ENCODE measurements around the gene PRXL2A.
"Not testable (repeated sequence)": the region's sequence is repeated elsewhere in the genome, so short reads cannot be mapped to it uniquely, and the experiment has no call there.

The PRXL2A gene

DNA sequence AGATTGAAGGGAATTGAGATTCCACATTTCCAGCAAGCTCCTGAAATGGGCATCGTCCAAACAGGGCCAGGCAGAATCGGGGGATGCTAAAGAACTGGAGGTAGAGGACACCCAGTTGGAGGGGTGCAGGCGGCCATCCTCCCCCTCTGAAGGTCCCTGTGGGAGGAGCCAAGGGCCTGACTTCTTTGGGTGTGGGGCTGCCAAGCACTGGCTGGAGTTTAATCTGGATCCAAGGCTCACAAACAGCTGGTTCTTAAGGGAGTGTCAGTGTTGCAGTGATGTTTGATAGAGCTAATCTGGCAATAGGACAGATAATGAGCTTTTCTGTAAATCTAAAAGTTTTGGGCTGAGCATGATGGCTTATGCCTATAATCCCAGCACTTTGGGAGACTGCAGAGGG, 66.6 kb downstream of the PRXL2A start:
- no peak for DNase-seq (ENCODE audit: low read depth in 2 of 2)

DNA sequence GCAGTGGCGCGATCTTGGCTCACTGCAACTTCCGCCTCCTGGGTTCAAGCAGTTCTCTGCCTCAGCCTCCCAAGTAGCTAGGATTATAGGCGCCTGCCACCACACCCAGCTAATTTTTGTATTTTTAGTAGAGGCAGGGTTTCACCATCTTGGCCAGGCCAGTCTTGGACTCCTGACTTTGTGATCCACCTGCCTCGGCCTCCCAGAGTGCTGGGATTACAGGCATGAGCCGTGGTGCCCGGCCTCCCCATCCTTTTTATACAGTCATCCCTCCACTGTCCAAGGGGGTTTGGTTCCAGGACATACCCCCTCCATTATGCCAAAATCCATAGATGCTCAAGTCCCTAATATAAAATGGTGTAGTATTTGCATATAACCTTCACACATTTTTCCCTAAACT, 67.3 kb downstream of the PRXL2A start:
- DNase-seq (ENCODE audit: low read depth in 2 of 2) = not testable (repeated sequence)

DNA sequence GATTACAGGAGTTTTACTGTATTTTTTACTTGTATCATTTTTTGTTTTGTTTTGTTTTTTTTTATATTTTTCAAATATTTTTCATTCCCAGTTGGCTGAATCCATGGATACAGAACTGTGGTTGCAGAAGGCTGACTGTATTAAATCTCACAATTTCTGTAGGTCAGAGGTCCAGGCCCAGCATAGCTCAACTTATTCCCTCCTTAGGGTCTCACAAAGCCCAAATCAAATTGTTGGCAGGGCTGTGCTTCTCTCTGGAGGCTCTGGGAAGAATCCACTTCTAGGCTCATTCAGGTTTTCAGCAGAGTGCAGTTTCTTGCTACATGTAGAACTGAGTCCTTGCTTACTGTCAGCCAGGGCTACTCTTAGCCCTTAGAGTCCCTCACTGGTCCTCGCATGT, 68.3 kb downstream of the PRXL2A start:
- DNase-seq (ENCODE audit: low read depth in 2 of 2) = no peak

DNA sequence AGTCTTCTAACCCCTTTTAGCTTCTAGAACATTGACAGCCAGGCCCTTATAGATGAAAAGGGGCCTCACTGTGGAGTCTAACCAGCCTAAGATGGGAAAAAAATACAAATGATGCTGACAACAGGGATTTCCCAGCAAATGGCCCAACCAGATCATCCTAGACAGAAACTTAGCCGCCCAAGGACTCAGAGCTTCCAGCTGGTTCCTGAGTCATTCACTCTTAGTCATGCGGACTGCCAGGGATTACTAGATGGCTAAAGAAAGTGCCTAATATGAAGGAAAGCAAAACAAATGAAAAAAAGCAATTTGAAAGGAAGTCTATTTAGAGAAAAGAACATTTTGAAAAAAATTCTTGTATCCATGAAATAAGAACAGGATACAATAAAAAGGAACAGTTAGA, 69.5 kb downstream of the PRXL2A start:
- DNase-seq (ENCODE audit: low read depth in 2 of 2) = no peak

DNA sequence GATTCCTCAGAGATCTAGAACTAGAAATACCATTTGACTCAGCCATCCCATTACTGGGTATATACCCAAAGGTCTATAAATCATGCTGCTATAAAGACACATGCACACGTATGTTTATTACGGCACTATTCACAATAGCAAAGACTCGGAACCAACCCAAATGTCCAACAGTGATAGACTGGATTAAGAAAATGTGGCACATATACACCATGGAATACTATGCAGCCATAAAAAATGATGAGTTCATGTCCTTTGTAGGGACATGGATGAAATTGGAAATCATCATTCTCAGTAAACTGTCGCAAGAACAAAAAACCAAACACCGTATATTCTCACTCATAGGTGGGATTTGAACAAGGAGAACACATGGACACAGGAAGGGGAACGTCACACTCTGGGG, 72.0 kb downstream of the PRXL2A start:
- DNase-seq (ENCODE audit: low read depth in 2 of 2) = not testable (repeated sequence)

DNA sequence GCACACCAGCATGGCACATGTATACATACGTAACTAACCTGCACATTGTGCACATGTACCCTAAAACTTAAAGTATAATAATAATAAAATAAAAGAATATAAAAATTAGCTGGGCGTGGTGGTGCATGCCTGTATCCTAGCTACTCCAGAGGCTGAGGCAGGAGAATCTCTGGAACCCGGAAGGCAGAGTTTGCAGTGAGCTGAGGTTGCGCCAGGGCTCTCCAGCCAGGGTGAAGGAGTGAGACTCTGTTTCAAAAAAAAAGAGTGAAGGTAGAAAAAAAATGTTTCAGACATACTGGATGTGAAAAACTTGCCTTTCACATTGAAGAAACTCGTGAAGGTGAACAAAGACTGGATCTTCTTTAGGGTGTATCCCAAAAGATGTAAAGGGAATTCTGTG, 72.5 kb downstream of the PRXL2A start:
- no peak for DNase-seq (ENCODE audit: low read depth in 2 of 2)

DNA sequence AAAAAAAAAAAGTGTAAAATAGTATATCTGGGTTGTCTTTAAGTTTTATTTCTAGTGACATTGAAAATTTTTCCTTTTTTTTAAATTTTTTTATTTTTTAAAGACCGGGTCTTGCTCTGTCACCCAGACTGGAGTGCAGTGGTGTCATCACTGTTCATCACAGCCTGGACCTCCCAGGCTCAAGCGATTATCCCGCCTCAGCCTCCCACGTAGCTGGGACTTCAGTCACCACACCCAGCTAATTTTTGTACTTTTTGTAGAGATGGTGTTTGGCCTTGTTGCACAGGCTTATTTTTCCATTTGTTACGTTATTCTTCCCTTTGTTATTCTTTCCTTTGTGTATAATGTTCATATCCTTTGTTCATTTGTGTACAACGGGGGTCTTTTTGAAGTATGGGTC, 75.9 kb downstream of the PRXL2A start:
- DNase-seq (ENCODE audit: low read depth in 2 of 2) = no peak

DNA sequence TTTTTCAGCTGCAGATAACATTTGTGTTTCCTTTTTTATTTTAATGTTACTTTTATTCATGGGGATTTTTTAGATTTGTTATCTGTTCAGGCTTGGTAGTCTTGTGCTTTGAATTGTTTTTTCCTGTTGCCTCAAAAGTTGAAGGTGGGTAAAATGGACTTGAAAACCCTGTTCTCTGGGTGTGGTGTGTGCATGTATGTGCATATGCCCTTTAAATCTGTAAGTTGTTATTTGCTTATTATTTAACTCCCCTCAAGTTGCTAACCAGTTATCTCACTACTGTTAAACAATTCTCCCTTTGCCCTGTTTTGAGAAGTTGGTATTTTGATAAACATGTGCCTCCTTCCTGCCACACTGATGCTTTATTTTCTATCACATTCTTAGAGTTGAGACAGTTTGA, 76.3 kb downstream of the PRXL2A start:
- no peak for DNase-seq (ENCODE audit: low read depth in 2 of 2)

DNA sequence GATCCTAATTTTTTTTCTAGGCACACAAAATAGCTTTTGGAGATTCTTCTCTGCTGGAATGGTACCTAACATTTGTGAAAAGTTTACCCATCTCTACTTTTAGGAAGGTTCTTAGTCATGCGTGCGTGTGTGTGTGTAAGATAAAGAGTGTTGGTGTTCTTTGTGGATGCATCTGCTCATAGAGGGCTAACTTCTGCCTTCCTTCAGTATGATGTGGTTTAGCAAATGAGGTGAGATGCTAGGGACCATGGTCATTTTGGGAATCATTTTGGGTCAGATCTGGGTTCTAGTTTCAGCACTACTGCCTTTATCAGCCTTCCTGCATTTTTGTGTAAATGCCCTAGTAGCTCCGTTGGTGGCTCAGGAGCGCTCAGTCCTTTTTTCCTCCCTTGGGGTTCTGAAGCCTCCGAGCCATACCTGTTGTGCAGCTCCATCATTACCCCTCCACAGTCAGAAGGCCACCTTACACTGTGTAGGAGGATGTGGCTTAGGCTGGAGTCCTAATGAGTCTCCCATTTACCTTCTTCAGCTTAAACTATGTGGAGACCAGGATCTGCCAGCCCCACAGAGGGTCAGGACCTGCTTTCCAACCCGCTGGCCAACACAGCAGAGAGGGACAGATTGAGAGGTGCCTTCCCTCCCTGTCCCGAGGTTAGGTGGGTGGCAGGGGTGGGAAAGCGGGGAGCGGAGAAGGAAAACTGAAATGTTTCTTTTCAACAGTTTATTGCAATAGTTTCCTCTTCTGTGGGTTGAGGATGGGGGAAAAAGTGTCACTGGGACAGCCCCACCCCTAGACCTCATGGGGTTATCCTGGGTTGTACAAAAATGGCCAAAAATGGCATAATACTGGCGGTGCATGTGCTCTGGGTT, 77.0 kb downstream of the PRXL2A start:
- no peak for DNase-seq (ENCODE audit: low read depth in 2 of 2)

DNA sequence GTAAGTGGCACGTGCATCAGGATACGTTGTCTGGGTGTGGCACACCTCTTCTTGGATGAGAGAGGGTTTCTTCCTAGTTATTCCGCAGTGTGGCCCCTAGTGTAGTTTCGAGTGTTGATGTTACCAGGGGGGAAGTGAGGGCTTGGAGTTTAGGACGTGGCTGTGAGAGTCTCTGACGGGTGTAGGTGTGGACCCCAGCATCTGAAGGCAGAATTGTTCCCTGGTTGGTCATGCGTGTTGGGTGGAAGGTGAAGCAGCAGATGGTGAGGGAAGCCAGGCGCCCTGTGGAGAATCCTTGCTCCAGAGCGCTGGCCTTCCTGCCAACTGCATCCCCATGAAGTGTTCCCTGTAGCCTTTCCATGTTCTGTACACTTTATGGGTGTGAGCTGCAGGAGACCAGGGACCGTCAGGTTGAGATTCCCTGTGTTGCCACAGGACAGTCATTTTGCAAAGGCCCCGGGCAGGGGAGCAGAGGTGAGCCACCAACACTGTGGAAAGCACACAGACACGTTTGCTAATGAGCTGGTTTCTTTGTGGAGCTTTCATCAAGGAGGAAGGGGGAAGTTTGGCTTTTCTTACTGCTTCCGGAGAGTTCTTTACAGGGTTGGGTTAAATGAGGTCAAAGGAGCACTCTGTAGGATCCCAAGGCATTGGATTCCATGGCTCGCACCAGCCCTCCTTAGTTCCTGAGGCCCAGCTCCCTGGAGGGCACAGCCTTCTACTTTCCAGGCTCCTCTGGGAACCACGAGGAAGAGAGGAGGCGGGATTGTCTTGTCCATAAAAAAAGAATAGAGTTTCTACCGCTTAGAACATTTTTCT, 77.8 kb downstream of the PRXL2A start:
- DNase-seq (ENCODE audit: low read depth in 2 of 2) = no peak

All from stimulated activated CD4-positive, alpha-beta T cell treated with anti-CD3 and anti-CD28 coated beads, Interleukin-1b, Interleukin-23, amount 100 ng/mL, for 1 hour (primary cell).